GM15510 (cell line): ENCODE measurements around the gene TRIP6.

ENCODE experiments used
- POLR2A ChIP-seq: IDR thresholded peaks from 3 replicates; pipeline ENCODE4 v1.6.1; 2011; ENCODE audit warnings: borderline replicate concordance; ENCODE audit not compliant: insufficient read length; ENCODE audit errors: extremely low read depth

The TRIP6 gene

GRCh38 chr7:100878685-100879084 is 11.5 kb downstream of the TRIP6 start:
- TF ChIP-seq POLR2A = no peak

GRCh38 chr7:100879685-100880261 is 12.6 kb downstream of the TRIP6 start:
- TF ChIP-seq POLR2A = no peak

GRCh38 chr7:100880645-100881044 is 13.5 kb downstream of the TRIP6 start:
- TF ChIP-seq POLR2A = no peak

GRCh38 chr7:100881136-100881535 is 13.9 kb downstream of the TRIP6 start:
- TF ChIP-seq POLR2A = no peak

- TF ChIP-seq POLR2A = no peak
Observed at GRCh38 chr7:100882201-100882600, 15.0 kb downstream of the TRIP6 start.

- no peak for TF ChIP-seq POLR2A
Observed at GRCh38 chr7:100882785-100883526, 15.8 kb downstream of the TRIP6 start.

DNA sequence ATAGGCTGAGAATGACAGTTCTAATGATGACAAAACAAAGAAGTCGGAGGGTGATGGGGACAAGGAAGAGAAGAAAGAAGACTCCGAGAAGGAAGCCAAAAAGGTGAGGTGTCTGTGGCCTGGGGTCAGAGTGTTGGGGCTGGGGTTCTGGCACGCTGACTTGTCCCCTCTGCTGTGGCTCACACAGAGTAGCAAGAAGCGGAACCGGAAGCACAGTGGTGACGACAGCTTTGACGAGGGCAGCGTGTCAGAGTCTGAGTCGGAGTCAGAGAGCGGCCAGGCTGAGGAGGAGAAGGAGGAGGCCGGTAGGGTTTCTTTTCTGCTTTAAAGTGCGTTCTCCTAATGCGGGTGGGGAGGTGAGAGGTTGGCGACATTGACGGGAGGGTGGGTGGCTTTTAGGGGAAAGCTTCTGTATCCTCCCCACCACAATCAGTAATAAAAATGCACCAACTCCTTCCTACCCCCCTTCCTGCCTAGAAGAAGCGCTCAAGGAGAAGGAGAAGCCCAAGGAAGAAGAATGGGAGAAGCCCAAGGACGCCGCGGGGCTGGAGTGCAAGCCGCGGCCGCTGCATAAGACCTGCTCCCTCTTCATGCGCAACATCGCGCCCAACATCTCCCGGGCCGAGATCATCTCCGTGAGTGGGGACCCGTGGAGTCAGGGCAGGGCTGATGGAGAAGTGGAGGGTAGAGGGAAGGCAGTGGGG is 17.7 kb downstream of the TRIP6 start:
- TF ChIP-seq POLR2A = no peak

GRCh38 chr7:100885440-100886141 is 18.4 kb downstream of the TRIP6 start:
- TF ChIP-seq POLR2A = no peak

DNA sequence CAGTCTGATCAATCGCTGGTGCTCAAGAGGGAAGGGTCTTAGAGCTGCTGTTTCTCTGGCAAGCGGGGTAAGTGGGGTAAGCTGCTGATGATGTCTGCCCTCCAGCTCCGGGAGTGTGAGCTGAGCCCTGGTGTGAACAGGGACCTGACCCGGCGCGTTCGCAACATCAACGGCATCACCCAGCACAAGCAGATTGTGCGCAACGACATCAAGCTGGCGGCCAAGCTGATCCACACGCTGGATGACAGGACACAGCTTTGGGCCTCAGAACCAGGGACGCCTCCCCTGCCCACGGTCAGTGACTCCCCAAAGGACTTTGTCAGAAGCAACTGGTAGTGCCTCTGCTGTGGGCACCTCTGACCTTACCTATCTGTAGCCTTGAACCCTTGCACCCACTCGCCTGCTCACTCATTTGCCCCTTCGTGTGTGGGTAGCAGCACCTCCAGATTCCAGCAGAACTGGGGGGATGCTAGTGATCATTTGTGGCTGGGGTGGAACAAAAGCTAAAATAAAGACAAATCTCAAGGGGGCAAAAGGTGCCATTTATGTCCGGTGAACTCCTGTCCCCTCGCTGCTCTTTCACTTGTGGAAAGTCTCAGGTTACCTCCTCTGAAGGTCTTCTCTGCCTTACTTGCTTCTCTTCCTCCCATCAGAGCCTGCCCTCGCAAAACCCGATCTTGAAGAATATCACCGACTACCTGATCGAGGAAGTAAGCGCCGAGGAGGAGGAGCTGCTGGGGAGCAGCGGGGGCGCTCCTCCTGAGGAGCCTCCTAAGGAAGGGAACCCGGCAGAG is 19.2 kb downstream of the TRIP6 start:
- no peak for TF ChIP-seq POLR2A

GRCh38 chr7:100886936-100887515 is 19.8 kb downstream of the TRIP6 start:
- no peak for TF ChIP-seq POLR2A

GRCh38 chr7:100887516-100888290 is 20.5 kb downstream of the TRIP6 start:
- peak; percentile 41 for TF ChIP-seq POLR2A

GRCh38 chr7:100888291-100888987 is 21.3 kb downstream of the TRIP6 start:
- TF ChIP-seq POLR2A = no peak
